HEK293 (cell line): Measurements from ENCODE around the gene ZNF32.

Source experiments
- WT1 ChIP-seq: fragments of 450-650 bp; formaldehyde crosslinking; IDR thresholded peaks from 2 replicates; pipeline ENCODE4 v1.5.1; 2016; ENCODE audit warnings: missing biosample characterization, missing genetic modification characterization
- YY1 ChIP-seq: fragments of 450-650 bp; formaldehyde crosslinking; IDR thresholded peaks from 2 replicates; pipeline ENCODE4 v1.5.1; 2018; ENCODE audit warnings: missing biosample characterization, missing genetic modification characterization
- ZNF10 ChIP-seq: fragments of 450-650 bp; formaldehyde crosslinking; IDR thresholded peaks from 2 replicates; pipeline ENCODE4 v1.5.1; 2017; ENCODE audit warnings: missing biosample characterization, missing genetic modification characterization
- ZNF239 ChIP-seq: fragments of 450-650 bp; formaldehyde crosslinking; IDR thresholded peaks from 2 replicates; pipeline ENCODE4 v1.5.1; 2016; ENCODE audit warnings: missing biosample characterization, missing genetic modification characterization
- ZNF24 ChIP-seq: fragments of 450-650 bp; formaldehyde crosslinking; IDR thresholded peaks from 2 replicates; pipeline ENCODE4 v1.5.1; 2016; ENCODE audit warnings: missing biosample characterization, missing genetic modification characterization
- ZNF549 ChIP-seq: fragments of 450-650 bp; IDR thresholded peaks from 2 replicates; pipeline ENCODE4 v1.5.1; 2018; ENCODE audit warnings: missing biosample characterization, missing genetic modification characterization, mild to moderate bottlenecking, inconsistent platforms, moderate library complexity
- ZNF623 ChIP-seq: fragments of 450-650 bp; formaldehyde crosslinking; IDR thresholded peaks from 2 replicates; pipeline ENCODE4 v1.5.1; 2016; ENCODE audit warnings: missing biosample characterization, missing genetic modification characterization
- ZNF660 ChIP-seq: fragments of 450-650 bp; IDR thresholded peaks from 2 replicates; pipeline ENCODE4 v1.5.1; 2018; ENCODE audit warnings: missing biosample characterization, mild to moderate bottlenecking, missing genetic modification characterization
- TF ChIP-seq, protein P1 (sequence below): fragments of 450-650 bp; formaldehyde crosslinking; IDR thresholded peaks from 2 replicates; pipeline ENCODE4 v1.5.1; 2016; ENCODE audit warnings: missing biosample characterization, missing genetic modification characterization
- TF ChIP-seq, protein P2 (sequence below): fragments of 450-650 bp; formaldehyde crosslinking; IDR thresholded peaks from 2 replicates; pipeline ENCODE4 v1.5.1; 2016; ENCODE audit warnings: missing biosample characterization, missing genetic modification characterization
- TF ChIP-seq, protein P3 (sequence below): fragments of 450-650 bp; formaldehyde crosslinking; IDR thresholded peaks from 2 replicates; pipeline ENCODE4 v1.5.1; 2016; ENCODE audit warnings: missing biosample characterization, missing genetic modification characterization
- TF ChIP-seq, protein P4 (sequence below): fragments of 450-650 bp; formaldehyde crosslinking; IDR thresholded peaks from 2 replicates; pipeline ENCODE4 v1.5.1; 2016; ENCODE audit warnings: missing biosample characterization, missing genetic modification characterization, low read depth
- TF ChIP-seq, protein P5 (sequence below): fragments of 450-650 bp; formaldehyde crosslinking; IDR thresholded peaks from 2 replicates; pipeline ENCODE4 v1.5.1; 2017; ENCODE audit warnings: missing biosample characterization, missing genetic modification characterization

DNA sequence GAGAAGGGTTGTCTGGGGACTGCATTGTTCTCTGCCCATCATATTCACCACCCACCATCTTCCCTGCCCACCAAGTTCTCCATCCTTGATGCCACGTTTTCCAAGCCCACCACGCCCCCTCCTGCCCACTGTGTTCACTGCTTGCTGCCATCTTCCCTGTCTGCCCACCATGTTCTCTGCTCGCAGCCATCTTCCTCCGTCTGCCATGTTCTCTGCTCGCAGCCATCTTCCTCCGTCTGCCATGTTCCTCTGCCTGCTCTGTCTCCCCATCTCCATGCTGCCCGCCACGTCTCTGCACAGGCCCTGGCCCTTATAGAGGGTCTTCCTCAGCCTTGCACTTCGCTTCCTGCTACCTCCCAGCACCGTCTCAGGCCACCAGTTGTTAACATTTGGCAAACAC is 30.0 kb upstream of the ZNF32 start:
- TF ChIP-seq ZNF24 (tag by site-specific recombination) (no peak), ZNF10 (tag by site-specific recombination) (no peak), ZNF239 (no peak), ZNF660 (tag by site-specific recombination) (no peak), ZNF549 (tag by site-specific recombination) (no peak), YY1 (tag by site-specific recombination) (no peak), WT1 (no peak), ZNF623 (tag by site-specific recombination) (no peak)
- TF ChIP-seq, protein P1, sequence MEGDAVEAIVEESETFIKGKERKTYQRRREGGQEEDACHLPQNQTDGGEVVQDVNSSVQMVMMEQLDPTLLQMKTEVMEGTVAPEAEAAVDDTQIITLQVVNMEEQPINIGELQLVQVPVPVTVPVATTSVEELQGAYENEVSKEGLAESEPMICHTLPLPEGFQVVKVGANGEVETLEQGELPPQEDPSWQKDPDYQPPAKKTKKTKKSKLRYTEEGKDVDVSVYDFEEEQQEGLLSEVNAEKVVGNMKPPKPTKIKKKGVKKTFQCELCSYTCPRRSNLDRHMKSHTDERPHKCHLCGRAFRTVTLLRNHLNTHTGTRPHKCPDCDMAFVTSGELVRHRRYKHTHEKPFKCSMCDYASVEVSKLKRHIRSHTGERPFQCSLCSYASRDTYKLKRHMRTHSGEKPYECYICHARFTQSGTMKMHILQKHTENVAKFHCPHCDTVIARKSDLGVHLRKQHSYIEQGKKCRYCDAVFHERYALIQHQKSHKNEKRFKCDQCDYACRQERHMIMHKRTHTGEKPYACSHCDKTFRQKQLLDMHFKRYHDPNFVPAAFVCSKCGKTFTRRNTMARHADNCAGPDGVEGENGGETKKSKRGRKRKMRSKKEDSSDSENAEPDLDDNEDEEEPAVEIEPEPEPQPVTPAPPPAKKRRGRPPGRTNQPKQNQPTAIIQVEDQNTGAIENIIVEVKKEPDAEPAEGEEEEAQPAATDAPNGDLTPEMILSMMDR (tag by site-specific recombination), result no peak
- TF ChIP-seq, protein P2, sequence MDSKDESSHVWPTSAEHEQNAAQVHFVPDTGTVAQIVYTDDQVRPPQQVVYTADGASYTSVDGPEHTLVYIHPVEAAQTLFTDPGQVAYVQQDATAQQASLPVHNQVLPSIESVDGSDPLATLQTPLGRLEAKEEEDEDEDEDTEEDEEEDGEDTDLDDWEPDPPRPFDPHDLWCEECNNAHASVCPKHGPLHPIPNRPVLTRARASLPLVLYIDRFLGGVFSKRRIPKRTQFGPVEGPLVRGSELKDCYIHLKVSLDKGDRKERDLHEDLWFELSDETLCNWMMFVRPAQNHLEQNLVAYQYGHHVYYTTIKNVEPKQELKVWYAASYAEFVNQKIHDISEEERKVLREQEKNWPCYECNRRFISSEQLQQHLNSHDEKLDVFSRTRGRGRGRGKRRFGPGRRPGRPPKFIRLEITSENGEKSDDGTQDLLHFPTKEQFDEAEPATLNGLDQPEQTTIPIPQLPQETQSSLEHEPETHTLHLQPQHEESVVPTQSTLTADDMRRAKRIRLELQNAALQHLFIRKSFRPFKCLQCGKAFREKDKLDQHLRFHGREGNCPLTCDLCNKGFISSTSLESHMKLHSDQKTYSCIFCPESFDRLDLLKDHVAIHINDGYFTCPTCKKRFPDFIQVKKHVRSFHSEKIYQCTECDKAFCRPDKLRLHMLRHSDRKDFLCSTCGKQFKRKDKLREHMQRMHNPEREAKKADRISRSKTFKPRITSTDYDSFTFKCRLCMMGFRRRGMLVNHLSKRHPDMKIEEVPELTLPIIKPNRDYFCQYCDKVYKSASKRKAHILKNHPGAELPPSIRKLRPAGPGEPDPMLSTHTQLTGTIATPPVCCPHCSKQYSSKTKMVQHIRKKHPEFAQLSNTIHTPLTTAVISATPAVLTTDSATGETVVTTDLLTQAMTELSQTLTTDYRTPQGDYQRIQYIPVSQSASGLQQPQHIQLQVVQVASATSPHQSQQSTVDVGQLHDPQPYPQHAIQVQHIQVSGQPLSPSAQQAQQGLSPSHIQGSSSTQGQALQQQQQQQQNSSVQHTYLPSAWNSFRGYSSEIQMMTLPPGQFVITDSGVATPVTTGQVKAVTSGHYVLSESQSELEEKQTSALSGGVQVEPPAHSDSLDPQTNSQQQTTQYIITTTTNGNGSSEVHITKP (tag by site-specific recombination), result no peak
- TF ChIP-seq, protein P3, sequence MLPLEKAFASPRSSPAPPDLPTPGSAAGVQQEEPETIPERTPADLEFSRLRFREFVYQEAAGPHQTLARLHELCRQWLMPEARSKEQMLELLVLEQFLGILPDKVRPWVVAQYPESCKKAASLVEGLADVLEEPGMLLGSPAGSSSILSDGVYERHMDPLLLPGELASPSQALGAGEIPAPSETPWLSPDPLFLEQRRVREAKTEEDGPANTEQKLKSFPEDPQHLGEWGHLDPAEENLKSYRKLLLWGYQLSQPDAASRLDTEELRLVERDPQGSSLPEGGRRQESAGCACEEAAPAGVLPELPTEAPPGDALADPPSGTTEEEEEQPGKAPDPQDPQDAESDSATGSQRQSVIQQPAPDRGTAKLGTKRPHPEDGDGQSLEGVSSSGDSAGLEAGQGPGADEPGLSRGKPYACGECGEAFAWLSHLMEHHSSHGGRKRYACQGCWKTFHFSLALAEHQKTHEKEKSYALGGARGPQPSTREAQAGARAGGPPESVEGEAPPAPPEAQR, result no peak
- TF ChIP-seq, protein P4, sequence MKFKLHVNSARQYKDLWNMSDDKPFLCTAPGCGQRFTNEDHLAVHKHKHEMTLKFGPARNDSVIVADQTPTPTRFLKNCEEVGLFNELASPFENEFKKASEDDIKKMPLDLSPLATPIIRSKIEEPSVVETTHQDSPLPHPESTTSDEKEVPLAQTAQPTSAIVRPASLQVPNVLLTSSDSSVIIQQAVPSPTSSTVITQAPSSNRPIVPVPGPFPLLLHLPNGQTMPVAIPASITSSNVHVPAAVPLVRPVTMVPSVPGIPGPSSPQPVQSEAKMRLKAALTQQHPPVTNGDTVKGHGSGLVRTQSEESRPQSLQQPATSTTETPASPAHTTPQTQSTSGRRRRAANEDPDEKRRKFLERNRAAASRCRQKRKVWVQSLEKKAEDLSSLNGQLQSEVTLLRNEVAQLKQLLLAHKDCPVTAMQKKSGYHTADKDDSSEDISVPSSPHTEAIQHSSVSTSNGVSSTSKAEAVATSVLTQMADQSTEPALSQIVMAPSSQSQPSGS (tag by site-specific recombination), result no peak
- TF ChIP-seq, protein P5, sequence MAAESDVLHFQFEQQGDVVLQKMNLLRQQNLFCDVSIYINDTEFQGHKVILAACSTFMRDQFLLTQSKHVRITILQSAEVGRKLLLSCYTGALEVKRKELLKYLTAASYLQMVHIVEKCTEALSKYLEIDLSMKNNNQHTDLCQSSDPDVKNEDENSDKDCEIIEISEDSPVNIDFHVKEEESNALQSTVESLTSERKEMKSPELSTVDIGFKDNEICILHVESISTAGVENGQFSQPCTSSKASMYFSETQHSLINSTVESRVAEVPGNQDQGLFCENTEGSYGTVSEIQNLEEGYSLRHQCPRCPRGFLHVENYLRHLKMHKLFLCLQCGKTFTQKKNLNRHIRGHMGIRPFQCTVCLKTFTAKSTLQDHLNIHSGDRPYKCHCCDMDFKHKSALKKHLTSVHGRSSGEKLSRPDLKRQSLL (tag by site-specific recombination), result no peak
